Effector CD4-positive, alpha-beta T cell (primary cell): ENCODE data around the gene LETM1.
"Not testable (repeated sequence)": the region's sequence is repeated elsewhere in the genome, so short reads cannot be mapped to it uniquely, and the experiment has no call there.

Experiments
- DNase-seq: peaks from one replicate; pipeline ENCODE4 v3.0.0-alpha.2; 2020

The LETM1 gene

DNA sequence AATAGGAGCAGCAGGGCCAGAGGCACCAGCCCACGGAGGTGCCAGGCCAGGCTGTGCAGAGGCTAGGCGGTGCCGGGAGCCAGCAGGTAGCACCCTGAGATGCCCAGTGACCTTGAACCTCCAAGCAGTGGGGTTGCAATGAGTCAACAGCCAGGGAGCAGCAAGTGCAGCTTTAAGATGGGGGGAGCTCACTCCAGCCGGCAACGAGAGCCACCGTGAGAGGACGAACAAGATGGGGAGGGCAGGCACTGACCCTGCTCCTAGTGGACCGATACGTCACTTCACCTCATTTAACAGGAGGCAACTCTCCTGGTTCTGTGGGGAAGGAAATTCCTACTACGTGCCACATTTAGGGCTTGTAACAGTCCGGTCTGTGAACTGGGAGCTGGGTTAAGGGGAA is 4.8 kb downstream of the LETM1 start:
- no peak for DNase-seq

DNA sequence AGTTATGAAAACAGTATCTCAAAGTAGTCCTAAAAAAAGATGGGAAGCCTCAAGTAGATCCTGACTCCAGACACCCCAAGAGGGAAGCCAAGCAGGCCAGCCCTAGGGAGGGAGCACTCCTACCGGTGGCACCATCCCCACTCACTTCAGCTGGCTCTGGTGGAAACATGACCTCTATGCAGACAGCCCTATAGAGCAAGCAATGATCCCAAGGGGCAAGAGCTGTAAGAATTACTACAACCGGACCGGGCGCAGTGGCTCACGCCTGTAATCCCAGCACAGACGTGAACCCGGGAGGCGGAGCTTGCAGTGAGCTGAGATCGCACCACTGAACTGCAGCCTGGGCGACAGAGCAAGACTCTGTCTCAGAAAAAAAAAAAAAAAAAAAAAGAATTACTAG is 5.7 kb downstream of the LETM1 start:
- DNase-seq, result no peak

DNA sequence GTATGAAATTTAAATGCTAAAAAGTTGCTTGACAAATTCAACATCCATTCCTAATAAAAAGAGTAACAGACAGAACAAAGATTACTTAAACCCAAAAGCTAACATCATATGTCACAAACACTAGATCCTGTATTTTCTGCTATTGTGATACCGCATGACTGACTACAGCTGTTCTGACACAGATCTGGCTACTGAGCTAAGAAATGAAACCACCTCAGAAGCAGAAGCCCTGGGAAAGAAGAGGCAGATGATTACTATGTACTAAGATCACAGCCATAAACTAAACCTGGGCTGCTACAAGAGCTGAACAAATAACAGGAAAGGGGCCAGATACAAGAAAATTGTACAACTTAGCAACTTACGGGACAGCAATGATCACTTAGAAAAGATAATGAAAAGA is 9.4 kb downstream of the LETM1 start:
- no peak for DNase-seq

DNA sequence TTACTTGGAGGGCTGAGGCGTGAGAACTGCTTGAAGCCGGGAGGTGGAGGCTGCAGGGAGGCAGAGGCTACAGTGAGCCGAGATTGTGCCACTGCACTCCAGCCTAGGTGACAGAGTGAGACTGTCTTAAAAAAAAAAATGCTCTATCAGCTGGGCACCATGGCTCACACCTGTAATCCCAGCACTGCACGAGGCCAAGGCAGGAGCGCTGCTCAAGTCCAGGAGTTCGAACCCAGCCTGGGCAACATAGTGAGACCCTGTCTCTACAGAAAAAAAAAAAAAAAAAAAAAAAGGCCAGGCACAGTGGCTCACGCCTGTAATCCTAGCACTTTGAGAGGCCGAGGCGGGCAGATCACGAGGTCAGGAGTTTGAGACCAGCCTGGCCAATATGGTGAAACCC is 11.3 kb downstream of the LETM1 start:
- not testable (repeated sequence) for DNase-seq

DNA sequence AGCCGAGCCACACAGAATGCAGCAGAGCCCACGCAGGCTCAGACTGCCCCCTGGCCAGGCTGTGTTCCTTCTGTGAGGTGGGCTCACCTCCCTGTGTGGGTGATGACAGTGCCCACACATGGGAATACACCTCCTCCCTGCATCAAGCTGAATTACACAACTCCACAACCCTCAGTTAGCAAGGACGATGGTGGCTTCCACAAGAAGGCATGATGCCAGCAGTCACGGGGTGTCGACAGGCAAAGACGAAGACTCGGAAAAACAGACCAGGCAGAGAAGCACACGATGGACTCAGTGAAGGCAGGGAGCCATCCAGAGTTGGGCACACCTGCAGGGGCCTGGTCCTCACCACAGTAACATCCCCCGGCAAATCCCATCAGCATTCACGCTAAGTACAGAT is 12.1 kb downstream of the LETM1 start:
- no peak for DNase-seq

DNA sequence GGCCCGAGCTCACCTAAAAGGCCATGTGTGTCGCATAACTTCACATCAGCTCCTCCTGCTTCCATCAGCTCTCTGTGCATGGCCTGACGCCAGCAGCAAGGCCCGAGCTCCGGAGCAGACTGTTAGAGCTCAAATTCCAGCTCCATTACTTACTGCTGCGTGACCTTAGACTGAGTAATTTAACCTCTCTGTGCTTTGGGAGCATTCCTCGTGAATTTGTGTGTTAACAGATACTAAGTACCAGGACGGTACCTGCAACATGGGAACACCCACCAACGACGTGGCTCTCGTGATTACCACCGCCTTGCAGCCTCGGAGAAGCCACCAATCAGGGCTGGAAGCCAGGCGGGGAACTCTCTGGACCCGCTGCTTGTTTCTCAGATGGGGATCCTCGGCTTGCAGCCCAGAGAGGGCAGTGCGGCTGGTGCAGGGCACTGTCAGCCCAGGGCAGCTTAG is 12.9 kb downstream of the LETM1 start:
- DNase-seq, result no peak

DNA sequence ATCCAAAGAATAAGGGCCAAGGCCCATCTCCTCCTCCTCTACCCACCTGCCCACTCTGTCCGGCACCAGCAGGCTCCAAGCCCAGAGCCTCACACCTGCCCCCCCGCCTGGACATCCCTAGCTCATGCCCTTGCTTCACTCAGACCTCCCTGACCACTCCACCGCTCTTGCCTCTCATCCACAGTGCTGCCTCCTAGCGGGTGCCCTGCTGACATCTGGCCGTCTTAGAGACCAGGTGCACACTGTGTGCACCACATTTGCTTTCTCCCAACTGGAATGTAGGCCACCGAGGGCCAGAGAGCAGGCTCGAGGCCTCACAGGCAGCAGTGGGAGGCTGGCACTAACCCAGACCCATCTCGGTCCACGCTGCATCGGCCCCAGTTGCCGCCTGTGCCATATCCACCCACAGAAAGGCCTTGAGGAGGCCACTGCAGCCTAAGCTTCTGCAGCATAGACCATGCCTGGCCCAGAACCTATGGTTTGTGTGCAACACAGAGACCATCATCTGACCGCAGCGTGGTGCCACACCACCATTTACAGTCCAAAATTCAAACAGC is 13.5 kb downstream of the LETM1 start:
- no peak for DNase-seq

DNA sequence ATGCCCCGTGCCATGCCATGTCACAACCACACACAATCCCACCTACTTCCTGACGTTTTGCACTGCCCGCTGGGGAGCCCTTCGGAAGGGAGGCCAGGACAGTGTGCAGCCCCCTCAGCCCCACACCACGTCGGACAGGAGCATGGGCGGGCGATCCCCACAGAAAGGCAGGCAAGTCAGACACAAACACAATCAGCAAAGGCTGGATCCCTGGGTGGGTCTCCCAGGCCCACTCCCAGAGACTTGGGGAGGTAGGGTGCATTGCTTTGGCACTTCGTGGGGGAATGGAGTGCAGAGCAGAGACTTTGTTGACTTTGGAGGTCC is 14.1 kb downstream of the LETM1 start:
- DNase-seq, result no peak

DNA sequence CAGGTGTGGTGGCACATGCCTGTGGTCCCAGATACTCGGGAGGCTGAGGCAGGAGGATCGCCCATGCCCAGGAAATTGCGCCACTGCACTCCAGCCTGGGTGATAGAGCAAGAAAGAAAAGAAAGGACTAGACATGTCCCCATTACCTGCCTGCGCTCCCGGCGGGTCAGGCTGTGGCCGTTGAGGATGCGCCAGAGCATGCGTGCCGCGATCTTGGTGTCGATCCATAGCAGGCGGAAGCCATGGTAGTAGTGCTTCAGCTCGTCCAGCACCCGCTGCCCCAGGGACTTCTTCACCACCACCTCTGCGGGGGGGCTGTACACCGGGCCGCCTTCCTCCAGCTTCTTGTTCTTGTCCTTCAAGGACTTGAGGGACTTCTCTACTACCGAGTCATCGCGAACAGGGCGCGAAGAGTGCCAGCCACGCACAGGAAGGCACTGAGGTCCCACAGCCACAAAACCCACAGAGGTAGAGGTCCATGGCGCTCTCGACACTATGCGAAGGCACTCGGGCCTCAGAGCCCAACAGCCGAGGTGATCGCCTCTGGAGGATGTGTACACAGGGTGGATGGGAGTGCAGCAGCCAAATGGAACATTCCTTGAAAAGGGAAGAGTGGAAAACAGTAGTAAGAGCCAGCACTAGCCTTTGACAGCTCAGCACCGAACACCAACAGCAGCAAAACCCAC is 14.6 kb downstream of the LETM1 start:
- DNase-seq, result no peak

DNA sequence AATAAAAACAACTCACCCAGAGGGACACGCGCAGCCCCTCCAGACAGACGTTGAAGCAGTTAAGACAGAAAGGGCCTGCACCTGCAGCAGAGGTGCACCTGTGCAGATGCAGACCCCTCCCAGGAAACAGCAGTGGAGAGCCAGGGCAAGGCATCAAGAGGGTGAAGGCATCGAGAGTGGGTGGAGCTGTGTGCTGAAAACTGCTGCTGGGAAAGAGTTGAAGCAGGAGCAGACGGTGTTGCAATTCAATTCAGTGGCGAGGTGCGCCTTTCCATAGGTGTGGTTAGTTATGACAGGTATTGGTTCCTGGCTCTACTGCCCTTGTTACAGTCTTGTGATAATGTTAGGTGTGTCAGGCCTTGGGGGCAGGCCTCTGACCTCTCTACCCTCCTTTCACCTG is 16.7 kb downstream of the LETM1 start:
- no peak for DNase-seq

DNA sequence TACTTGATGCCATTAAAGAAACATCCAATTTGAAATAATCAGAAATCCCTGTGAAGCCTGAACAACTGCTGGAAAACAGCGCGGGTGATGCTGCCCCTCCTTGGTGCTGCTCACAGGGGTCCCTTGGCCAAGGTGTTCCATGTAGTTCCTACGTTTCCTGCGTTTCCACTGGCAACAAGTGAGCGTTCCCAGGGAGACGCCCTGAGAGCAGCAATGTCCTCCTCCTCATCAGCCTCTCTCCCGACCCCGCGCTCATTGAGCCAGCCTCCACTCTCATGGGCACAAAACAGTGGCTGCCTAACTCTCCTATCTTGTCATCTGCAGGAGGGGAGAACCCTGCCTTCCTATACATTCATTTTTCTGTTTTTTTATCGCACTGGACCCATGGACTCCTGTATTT is 18.9 kb downstream of the LETM1 start:
- no peak for DNase-seq

DNA sequence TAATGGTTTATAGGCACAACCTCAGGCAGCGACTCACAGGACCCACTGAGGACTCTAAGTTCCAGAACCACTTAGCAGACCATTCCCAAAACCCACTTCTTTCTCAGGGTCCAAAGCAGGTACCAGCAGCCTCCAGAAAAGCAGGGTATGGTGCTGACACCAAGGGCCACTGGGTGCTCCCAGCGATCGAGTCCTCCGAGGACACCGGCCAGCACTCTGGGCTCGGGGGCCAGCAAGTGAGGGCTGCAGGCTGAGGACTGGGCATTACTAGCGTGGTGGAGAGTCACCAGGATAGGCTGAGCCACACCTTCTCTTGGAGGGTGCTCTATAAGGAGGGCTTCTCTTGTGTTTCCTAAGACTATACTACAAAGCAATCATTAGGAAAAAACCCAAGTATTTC is 19.3 kb downstream of the LETM1 start:
- DNase-seq, result no peak

DNA sequence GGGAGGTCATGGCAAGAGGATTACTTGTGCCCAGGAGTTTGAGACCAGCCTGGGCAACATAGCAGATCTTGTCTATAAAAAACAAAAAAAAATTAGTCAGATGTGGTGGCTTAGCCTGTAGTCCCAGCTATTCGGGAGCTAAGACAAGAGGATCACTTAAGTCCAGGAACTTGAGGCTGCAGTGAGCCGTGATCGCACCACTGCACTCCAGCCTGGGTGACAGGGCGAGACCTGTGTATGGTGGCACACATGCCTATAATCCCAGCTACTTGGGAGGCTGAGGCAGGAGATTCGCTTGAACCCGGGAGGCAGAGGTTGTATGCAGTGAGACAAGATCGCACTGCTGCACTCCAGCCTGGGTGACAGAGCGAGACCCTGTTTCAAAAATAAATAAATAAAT is 20.1 kb downstream of the LETM1 start:
- not testable (repeated sequence) for DNase-seq

DNA sequence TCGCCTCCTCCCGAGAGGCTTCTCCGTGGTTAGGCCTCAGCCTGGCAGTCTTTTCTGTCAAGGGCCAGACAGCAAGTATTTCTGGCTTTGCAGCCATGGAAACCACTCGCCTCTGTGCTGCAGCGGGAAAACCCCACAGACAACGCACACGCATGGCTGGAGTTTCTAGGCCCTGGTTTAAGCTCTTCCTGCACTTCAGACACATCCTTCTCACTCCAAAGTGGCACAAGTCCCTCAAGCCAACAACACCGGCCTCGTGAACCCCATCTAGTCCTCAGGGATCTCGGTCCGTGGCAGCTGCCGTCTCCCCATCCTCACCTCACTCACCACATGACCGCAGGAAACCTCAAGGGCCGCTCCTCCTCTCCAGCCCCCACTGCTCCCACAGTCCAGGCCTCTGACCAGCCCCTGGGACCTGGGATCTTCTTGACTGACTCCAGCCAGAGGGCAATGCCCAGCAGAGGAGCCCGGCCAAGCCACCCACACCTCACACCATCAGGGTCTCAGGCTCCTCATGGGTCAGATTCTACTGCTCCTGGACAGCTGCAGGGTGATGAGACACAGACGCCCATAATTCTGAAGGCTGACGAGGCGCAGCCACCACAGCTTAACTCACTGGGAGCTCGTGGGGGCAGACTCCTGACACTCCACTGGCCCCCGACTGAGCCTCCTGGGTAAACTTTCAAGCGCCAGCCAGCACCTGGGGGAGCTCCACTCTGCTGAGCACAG is 21.7 kb downstream of the LETM1 start:
- no peak for DNase-seq

DNA sequence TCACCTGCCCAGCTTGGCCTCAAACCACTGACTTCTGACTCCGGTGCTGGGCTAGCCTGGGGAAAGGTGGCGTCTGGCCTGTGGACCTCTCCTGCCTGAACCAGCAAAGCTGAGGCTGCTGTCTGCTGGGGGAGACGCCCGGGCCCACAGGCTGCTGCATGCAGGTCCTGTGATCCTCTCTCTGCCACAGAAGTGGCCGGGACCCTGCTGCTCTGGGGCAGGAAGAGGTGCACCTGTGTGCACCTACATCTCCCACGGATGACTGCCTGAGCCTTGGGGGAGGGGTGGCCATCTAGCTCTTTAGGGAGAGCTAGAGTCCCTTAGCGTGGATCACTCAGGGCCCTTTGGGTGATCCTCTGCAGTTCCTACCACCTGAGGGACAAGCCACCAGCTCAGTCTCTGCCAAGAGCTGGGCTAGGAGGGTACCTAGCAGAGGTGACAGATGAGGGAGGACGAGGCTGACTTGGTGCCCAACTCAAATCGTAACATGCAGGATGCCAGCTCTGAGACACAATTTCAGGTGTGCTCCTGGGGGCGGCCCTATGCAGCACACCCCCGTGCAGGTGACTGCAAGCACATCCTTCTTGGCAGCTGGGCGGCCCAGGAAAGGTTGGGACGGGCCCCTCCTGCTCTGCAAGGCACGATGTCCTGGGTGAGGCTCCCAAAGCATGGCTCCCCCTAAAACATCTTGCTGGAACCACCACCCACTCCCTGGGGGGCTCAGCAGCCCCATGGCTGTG is 22.5 kb downstream of the LETM1 start:
- DNase-seq, result no peak

DNA sequence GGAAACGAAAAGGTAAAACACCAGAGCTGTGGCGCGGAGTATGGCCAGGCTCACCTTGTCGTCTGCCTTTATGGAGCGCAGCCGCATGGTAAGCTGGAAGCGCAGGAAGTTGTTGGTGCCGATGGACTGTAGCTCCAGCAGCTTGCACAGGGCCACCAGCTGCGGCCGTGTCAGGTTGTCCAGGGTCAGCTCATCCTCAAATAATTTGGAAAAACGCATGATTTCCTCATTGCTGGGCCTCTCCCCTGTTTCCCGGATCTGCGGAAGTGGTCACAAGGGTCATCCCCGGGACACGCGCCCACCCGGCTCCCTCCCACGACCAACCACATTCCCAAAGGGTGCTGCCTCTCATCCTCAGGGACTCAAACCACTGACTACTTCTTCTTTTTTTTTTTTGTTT is 23.3 kb downstream of the LETM1 start:
- no peak for DNase-seq

DNA sequence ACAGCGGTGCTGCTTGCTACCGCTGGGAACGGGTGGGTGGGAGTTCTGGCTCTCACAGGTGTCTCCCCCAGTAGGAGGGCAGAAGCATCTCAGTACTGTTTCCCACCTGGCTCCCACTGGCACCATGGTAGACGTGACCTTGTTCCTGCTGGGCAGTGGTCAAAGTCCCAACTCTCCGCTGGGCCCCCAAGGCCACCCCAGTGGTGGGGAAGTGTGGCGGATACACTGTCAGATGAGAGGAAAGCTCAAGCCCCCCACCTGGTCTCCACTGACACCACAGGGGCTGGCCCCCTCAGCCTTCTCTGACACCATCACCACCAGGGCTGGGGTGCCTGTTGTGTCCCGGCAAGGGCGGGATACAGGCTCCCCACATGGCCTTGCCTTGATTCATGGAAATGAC is 24.6 kb downstream of the LETM1 start:
- DNase-seq, result no peak

DNA sequence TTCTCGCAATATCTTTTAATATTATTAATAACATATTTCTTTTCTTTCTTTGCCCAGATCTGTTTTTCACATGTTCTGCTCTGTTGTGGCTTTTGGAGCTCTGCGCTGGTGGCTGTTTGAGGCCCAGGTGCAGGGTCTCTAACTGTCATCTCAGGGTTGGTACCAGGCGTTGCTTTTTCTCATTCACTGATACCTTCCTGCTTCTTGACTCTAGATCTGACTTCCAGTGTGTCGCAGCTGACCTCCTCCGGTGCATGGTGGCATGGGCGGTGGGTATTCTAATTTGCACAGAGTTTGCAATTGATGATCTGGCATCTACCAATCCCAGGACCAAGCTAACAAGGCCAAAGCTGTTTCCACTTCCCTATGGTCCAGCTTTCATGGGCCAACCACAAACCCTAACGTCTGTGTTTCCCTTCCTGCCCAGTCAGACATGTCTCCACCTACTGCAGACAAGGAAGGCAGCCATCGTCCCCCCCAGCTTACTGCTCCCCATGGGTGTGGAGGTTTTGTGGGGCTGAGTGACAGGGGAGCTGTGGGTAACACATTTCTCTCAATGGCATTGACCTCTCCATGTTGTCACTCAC is 25.2 kb downstream of the LETM1 start:
- DNase-seq, result no peak

DNA sequence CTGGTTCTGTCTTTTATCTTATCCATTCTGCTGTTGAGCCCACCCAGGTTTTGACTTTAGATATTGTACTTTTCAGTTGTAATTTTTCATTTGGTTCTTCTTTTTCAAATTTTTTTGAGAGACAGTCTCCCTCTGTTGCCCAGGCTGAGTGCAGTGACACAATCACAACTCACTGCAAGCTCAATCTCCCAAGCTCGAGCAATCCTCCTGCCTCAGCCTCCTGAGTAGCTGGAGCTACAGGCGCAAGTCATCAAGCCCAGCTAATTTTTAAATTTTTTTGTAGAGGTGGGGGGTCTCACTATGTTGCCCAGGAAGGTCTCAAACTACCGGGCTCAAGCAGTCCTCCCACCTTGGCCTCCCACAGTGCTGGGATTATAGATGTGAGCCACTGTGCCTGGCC is 25.7 kb downstream of the LETM1 start:
- no peak for DNase-seq

DNA sequence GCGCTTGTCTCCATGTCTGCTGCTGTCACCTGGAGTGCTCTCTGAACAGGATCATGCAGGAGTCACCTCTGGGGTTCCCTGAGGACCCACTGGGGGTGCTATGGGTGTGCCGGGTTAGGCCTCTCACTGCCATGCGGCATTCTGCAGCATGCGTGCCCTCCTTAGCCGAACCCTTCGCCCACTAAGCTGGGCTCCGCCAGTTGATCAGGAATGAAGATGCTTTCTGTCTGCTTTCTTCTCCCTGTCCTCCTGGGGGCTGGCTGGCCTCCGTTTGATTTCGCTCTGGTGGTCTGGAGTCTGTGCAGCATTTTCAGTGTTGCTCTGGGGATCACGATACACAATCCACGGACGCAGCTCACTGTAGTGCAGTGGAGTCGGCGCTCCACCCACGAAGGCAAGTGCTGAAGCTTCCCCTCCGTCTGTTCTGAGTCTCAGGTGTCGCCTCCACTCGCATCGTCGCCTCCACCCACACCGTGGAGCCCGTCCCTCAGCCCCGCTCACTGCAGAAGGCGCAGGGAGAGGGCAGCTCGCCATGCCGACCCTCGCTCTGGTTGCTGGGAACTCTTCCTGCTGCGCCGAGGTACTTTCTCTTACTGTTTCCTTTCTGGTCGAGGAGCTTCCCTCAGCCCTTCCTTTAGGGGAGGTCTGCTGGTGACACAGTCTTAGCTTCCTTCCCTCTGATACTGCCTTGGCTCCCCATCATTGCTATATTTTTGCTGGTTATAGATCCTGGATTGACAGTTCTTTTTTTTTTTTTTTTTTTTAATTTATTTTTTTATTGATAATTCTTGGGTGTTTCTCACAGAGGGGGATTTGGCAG is 29.2 kb downstream of the LETM1 start:
- DNase-seq, result no peak

DNA sequence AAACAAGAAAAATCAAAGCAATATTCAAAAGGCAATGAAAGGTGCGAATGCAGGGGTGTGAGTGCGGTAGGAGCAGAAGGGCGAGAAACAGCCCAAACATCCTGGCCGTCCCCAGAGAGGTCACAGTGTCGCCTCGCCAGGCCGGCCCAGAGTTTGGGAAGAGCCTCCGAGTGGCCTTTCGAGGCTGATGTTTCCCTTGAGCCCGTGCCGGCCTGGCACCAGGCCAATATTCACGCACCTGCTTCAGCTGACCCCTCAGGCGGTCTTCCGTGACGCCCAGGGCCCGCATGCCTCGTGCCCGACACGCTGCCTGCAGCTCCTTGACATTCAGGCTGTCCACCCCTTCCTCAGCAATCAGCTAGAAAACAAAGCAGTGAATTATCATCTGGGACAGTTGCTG is 30.6 kb downstream of the LETM1 start:
- no peak for DNase-seq

DNA sequence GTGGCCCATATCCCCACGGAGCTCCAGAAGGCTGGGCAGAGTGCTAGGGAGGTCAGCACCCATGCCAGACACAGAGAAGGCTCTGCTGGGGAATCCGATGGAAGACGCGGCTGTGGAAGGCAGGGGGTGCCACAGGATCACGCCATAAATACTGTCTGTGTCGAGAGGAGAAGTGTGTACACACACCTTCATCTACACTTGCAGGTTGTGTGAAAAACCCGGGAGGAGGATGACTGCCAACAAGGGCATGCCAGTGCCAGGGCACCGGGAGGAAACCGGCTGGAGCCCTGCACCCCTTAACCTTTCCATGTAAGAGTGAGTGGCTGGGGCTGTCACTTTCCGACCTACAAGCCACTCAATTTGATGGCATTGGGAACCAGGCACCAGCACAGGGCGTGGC is 31.2 kb downstream of the LETM1 start:
- no peak for DNase-seq

DNA sequence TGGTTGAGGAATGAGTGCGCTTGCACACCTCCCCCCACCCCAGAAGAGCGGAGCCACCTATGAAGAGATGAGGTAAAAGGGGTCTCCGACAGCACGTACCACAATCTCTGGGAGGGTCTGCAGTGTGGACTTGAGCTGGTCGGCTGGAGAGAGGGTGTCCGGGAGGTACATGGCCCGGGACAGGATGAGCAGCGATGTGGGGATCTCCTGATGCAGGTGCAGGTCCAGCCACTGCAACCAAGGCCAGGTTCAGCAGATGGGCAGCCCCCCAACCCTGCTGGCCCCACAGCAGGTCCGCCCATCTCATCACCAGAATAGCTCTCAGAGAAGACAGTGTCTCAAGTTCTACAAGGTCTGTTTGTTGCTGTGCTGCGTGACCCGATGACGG is 32.4 kb downstream of the LETM1 start:
- DNase-seq, result no peak
